WTC11 (cell line): ENCODE data around the gene MOB3C.

Experiments used
- CREM ChIP-seq: sonication (generic); formaldehyde crosslinking; IDR thresholded peaks from 2 replicates; pipeline ENCODE4 v1.8.1; 2022; ENCODE audit warnings: mild to moderate bottlenecking, missing genetic modification reagents, moderate library complexity
- CTCF ChIP-seq: fragments of 200-600 bp; IDR thresholded peaks from 2 replicates; pipeline ENCODE4 v1.8.0; 2022; ENCODE audit warnings: antibody characterized with exemption
- IRF2 ChIP-seq: sonication (generic); formaldehyde crosslinking; IDR thresholded peaks from 2 replicates; pipeline ENCODE4 v1.8.0; 2022; ENCODE audit warnings: low read depth, missing genetic modification reagents, borderline replicate concordance
- MAX ChIP-seq: sonication (generic); formaldehyde crosslinking; IDR thresholded peaks from 2 replicates; pipeline ENCODE4 v1.8.0; 2022; ENCODE audit warnings: mild to moderate bottlenecking, missing genetic modification reagents
- USF2 ChIP-seq: sonication (generic); formaldehyde crosslinking; IDR thresholded peaks from 2 replicates; pipeline ENCODE4 v1.8.1; 2023; ENCODE audit warnings: mild to moderate bottlenecking, missing genetic modification reagents, moderate library complexity

- no peak for TF ChIP-seq CREM (CRISPR knock-in tag)
- TF ChIP-seq CTCF: no peak
- no peak for TF ChIP-seq IRF2 (CRISPR knock-in tag)
- no peak for TF ChIP-seq MAX (CRISPR knock-in tag)
- TF ChIP-seq USF2 (CRISPR knock-in tag): no peak
Observed at GRCh38 chr1:46665983-46666382, 49.4 kb upstream of the MOB3C start.
